Measurements from ENCODE around the gene GOLT1A. TPM values are rescaled to one million over a fixed set of nuclear protein-coding genes. Genes with fewer than 3 reads are reported as not detected.

The GOLT1A gene
- total RNA-seq, 1 experiment from 2014 or later: not detected

GRCh38 chr1:204203206-204203767, 10.5 kb downstream of the GOLT1A start:
- in situ Hi-C loops (cut with HindIII; ENCODE audit: low pct_unique_long_range_greater_than_20kb, low sequenced_read_pairs): no loop called here
- DNase-seq (ENCODE audit: low read depth, low spot score): no peak

- in situ Hi-C loops (cut with HindIII; ENCODE audit: low pct_unique_long_range_greater_than_20kb, low sequenced_read_pairs): no loop called here
- no peak for DNase-seq (ENCODE audit: low read depth, low spot score)
These were observed 11.3 kb downstream of the GOLT1A start for GRCh38 chr1:204202481-204202880.

- DNase-seq (ENCODE audit: low read depth, low spot score): no peak
- in situ Hi-C loops (cut with HindIII; ENCODE audit: low pct_unique_long_range_greater_than_20kb, low sequenced_read_pairs): no loop called here
These were observed 12.3 kb downstream of the GOLT1A start for GRCh38 chr1:204201348-204202040.

- in situ Hi-C loops (cut with HindIII; ENCODE audit: low pct_unique_long_range_greater_than_20kb, low sequenced_read_pairs): no loop called here
- no peak for DNase-seq (ENCODE audit: low read depth, low spot score)
These were observed 14.2 kb downstream of the GOLT1A start for GRCh38 chr1:204199579-204199978.

- no peak for DNase-seq (ENCODE audit: low read depth, low spot score)
These were observed 15.1 kb downstream of the GOLT1A start for GRCh38 chr1:204198348-204199340.

GRCh38 chr1:204197068-204197467, 16.7 kb downstream of the GOLT1A start:
- DNase-seq (ENCODE audit: low read depth, low spot score): no peak
- in situ Hi-C loops (cut with HindIII; ENCODE audit: low pct_unique_long_range_greater_than_20kb, low sequenced_read_pairs): no loop called here

More at GRCh38 chr1:204198348-204199340, 15.1 kb downstream of the GOLT1A start:
- in situ Hi-C loops (cut with HindIII; ENCODE audit: low pct_unique_long_range_greater_than_20kb, low sequenced_read_pairs): no loop called here

GRCh38 chr1:204196068-204196795, 17.6 kb downstream of the GOLT1A start, which contains the start of gene KISS1:
TSS of gene KISS1 (minus strand) at chr1:204196491. CDS start at chr1:204192876, 3,615 bp downstream.
- no peak for DNase-seq (ENCODE audit: low read depth, low spot score)
- in situ Hi-C loops (cut with HindIII; ENCODE audit: low pct_unique_long_range_greater_than_20kb, low sequenced_read_pairs): no loop called here

GRCh38 chr1:204194771-204195170, 19.0 kb downstream of the GOLT1A start:
- DNase-seq (ENCODE audit: low read depth, low spot score): no peak
- in situ Hi-C loops (cut with HindIII; ENCODE audit: low pct_unique_long_range_greater_than_20kb, low sequenced_read_pairs): no loop called here

- DNase-seq (ENCODE audit: low read depth, low spot score): no peak
- in situ Hi-C loops (cut with HindIII; ENCODE audit: low pct_unique_long_range_greater_than_20kb, low sequenced_read_pairs): no loop called here
These were observed 19.7 kb downstream of the GOLT1A start for GRCh38 chr1:204194080-204194479.

GRCh38 chr1:204192589-204193352, 21.0 kb downstream of the GOLT1A start:
- in situ Hi-C loops (cut with HindIII; ENCODE audit: low pct_unique_long_range_greater_than_20kb, low sequenced_read_pairs): no loop called here
- no peak for DNase-seq (ENCODE audit: low read depth, low spot score)

GRCh38 chr1:204192046-204192445, 21.7 kb downstream of the GOLT1A start:
- no peak for DNase-seq (ENCODE audit: low read depth, low spot score)
- in situ Hi-C loops (cut with HindIII; ENCODE audit: low pct_unique_long_range_greater_than_20kb, low sequenced_read_pairs): no loop called here

- DNase-seq (ENCODE audit: low read depth, low spot score): no peak
- in situ Hi-C loops (cut with HindIII; ENCODE audit: low pct_unique_long_range_greater_than_20kb, low sequenced_read_pairs): no loop called here
These were observed 22.3 kb downstream of the GOLT1A start for GRCh38 chr1:204191456-204191855.

GRCh38 chr1:204190212-204191211, 23.3 kb downstream of the GOLT1A start:
- in situ Hi-C loops (cut with HindIII; ENCODE audit: low pct_unique_long_range_greater_than_20kb, low sequenced_read_pairs): no loop called here
- DNase-seq (ENCODE audit: low read depth, low spot score): no peak

- DNase-seq (ENCODE audit: low read depth, low spot score): no peak
- in situ Hi-C loops (cut with HindIII; ENCODE audit: low pct_unique_long_range_greater_than_20kb, low sequenced_read_pairs): no loop called here
These were observed 24.7 kb downstream of the GOLT1A start for GRCh38 chr1:204188959-204189639.

- in situ Hi-C loops (cut with HindIII; ENCODE audit: low pct_unique_long_range_greater_than_20kb, low sequenced_read_pairs): no loop called here
- DNase-seq (ENCODE audit: low read depth, low spot score): no peak
These were observed 27.2 kb downstream of the GOLT1A start for GRCh38 chr1:204186597-204186996.

Data from SK-MEL-5 (cell line).